ENCODE results near the gene GPATCH2. TPM values are rescaled to one million over a fixed set of nuclear protein-coding genes. Genes with fewer than 3 reads are reported as not detected.

GPATCH2 gene
- total and polyA plus RNA-seq, 4 donors, result 13.4 to 35.3 (median 18.4) TPM

DNA sequence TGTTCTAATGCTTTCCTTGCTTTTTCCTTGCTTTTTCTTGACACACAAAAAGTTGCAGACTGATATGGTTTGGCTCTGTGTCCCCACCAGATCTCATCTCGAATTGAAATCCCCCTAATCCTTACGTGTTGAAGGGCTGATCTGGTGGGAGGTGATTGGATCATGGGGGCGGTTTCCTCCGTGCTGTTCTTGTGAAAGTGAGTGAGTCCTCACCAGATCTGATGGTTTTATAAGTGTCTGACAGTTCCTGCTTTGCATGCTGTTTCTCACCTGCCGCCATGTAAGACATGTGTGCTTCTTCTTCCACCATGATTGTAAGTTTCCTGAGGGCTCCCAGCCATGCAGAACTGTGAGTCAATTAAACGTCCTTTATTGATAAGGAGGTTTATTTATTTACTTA lies 11.6 kb upstream of the GPATCH2 start:
- no peaks in the 10 kb centered on the region for H3K4me1 ChIP-seq (ENCODE audit: control insufficient read depth, insufficient read depth, low read length)
- no peak for DNase-seq (ENCODE audit: low read depth in 4 of 6, low spot score in 6 of 6)
- no peaks in the 10 kb centered on the region for H3K9me3 ChIP-seq (ENCODE audit: control insufficient read depth, insufficient read depth, low read length)
- H3K27ac ChIP-seq (ENCODE audit: low read depth, low read length), result no peak overlapping the region
- WGBS (ENCODE audit: insufficient coverage), result no CpG with 5 or more reads among the region's 6 CpGs
- no peaks in the 10 kb centered on the region for H3K27me3 ChIP-seq (ENCODE audit: control insufficient read depth, insufficient read depth, low read length)
- no peaks in the 10 kb centered on the region for H3K36me3 ChIP-seq (ENCODE audit: control insufficient read depth, insufficient read depth, low read length)
- H3K4me3 ChIP-seq (ENCODE audit: low read depth, low read length), result no peak overlapping the region

DNA sequence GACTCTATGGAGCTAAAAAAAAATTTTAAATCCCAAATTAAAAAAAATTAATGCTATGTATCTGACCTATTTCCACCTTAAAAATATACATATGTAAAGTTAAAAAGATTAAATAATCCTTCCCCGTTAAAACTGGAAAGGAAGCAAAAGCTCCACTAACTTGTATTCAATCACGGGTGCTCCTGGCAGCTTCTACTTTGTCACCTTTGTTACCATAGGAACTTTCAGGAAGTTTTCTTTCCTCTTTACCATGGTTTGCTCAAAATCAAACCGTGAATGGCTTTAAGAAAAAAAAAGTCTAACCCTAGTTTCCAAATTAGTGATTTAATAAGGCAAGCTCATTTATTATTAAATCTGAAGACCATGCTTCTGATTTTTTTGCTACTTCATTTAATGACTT lies 3.5 kb downstream of the GPATCH2 start:
- H3K4me3 ChIP-seq (ENCODE audit: low read depth, low read length), result no peak overlapping the region
- no peak overlapping the region for H3K27ac ChIP-seq (ENCODE audit: low read depth, low read length)
- peaks cover 4% of the 10 kb centered on the region for H3K4me1 ChIP-seq (ENCODE audit: control insufficient read depth, insufficient read depth, low read length)
- H3K27me3 ChIP-seq (ENCODE audit: control insufficient read depth, insufficient read depth, low read length), result no peaks in the 10 kb centered on the region
- WGBS (ENCODE audit: insufficient coverage), result 31% methylated on average over 2 of the region's 3 CpGs
- no peaks in the 10 kb centered on the region for H3K9me3 ChIP-seq (ENCODE audit: control insufficient read depth, insufficient read depth, low read length)
- DNase-seq (ENCODE audit: low read depth in 4 of 6, low spot score in 6 of 6), result peak in 1 of 6 donors; percentile 7
- no peaks in the 10 kb centered on the region for H3K36me3 ChIP-seq (ENCODE audit: control insufficient read depth, insufficient read depth, low read length)

DNA sequence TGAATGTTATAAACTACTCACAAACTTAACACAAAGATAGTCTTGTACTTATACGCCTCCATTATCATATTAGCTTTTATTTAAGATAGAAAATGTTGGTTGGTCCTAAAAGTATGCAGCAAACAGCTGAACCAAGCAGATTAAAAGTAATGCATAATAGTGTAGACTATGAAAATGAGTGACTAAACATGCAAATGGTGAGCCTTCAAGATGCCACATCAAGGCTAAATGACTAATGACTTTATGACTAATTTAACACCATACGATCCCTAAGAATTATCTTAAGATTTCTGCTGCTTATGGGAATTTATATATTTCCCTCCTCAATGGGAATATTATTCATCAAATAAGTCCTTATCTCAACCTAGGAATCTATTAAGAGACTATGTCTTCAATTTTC lies 4.6 kb downstream of the GPATCH2 start:
- no CpG with 5 or more reads among the region's 2 CpGs for WGBS (ENCODE audit: insufficient coverage)
- H3K4me1 ChIP-seq (ENCODE audit: control insufficient read depth, insufficient read depth, low read length), result no peaks in the 10 kb centered on the region
- H3K9me3 ChIP-seq (ENCODE audit: control insufficient read depth, insufficient read depth, low read length), result no peaks in the 10 kb centered on the region
- no peaks in the 10 kb centered on the region for H3K36me3 ChIP-seq (ENCODE audit: control insufficient read depth, insufficient read depth, low read length)
- H3K4me3 ChIP-seq (ENCODE audit: low read depth, low read length), result no peak overlapping the region
- no peak for DNase-seq (ENCODE audit: low read depth in 4 of 6, low spot score in 6 of 6)
- H3K27ac ChIP-seq (ENCODE audit: low read depth, low read length), result no peak overlapping the region
- no peaks in the 10 kb centered on the region for H3K27me3 ChIP-seq (ENCODE audit: control insufficient read depth, insufficient read depth, low read length)

DNA sequence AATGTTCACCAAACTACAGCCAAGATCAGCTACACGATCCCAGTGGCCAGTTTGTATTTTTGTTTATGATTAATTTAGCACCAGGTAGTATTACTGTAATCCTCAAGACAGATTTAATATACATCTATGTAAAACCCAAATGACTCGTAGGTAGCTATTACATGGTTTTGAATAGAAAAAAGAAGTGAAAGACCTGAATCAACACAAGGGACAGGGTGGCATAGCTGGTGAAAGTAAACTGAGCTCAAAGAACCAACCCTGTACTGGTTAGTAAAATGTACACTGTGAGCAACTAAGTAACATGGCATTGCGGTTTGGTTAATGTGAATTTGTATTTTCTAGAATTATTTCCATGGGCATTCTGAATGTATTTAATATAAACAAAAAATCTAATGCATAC lies 8.8 kb downstream of the GPATCH2 start:
- no peak overlapping the region for H3K27ac ChIP-seq (ENCODE audit: low read depth, low read length)
- H3K36me3 ChIP-seq (ENCODE audit: control insufficient read depth, insufficient read depth, low read length), result peaks cover 7% of the 10 kb centered on the region
- H3K27me3 ChIP-seq (ENCODE audit: control insufficient read depth, insufficient read depth, low read length), result no peaks in the 10 kb centered on the region
- H3K9me3 ChIP-seq (ENCODE audit: control insufficient read depth, insufficient read depth, low read length), result no peaks in the 10 kb centered on the region
- H3K4me3 ChIP-seq (ENCODE audit: low read depth, low read length), result no peak overlapping the region
- DNase-seq (ENCODE audit: low read depth in 4 of 6, low spot score in 6 of 6), result no peak
- no CpG with 5 or more reads among the region's 3 CpGs for WGBS (ENCODE audit: insufficient coverage)
- no peaks in the 10 kb centered on the region for H3K4me1 ChIP-seq (ENCODE audit: control insufficient read depth, insufficient read depth, low read length)

DNA sequence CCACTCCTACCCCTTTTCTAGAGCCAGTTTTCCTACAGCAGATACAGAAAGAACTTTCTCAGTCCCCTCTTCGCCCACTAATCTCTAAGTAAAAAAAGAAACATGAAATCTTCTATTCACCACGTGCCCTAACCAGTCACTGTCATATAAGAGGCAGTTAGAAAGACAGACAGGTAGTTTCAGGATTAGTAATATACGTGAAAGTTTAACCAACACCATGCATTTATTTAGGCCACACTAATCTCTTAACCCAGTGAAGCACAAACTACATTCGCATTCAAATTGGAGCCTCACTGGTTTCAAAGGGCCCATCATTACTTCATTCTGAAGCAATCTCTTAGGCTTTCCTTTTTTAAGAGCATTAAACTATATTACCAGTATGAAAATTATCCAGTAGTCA lies 10.1 kb downstream of the GPATCH2 start:
- no peak for DNase-seq (ENCODE audit: low read depth in 4 of 6, low spot score in 6 of 6)
- H3K4me1 ChIP-seq (ENCODE audit: control insufficient read depth, insufficient read depth, low read length), result no peaks in the 10 kb centered on the region
- no peaks in the 10 kb centered on the region for H3K27me3 ChIP-seq (ENCODE audit: control insufficient read depth, insufficient read depth, low read length)
- WGBS (ENCODE audit: insufficient coverage), result no CpG with 5 or more reads among the region's 4 CpGs
- no peak overlapping the region for H3K4me3 ChIP-seq (ENCODE audit: low read depth, low read length)
- H3K9me3 ChIP-seq (ENCODE audit: control insufficient read depth, insufficient read depth, low read length), result no peaks in the 10 kb centered on the region
- H3K27ac ChIP-seq (ENCODE audit: low read depth, low read length), result no peak overlapping the region
- H3K36me3 ChIP-seq (ENCODE audit: control insufficient read depth, insufficient read depth, low read length), result peaks cover 7% of the 10 kb centered on the region

DNA sequence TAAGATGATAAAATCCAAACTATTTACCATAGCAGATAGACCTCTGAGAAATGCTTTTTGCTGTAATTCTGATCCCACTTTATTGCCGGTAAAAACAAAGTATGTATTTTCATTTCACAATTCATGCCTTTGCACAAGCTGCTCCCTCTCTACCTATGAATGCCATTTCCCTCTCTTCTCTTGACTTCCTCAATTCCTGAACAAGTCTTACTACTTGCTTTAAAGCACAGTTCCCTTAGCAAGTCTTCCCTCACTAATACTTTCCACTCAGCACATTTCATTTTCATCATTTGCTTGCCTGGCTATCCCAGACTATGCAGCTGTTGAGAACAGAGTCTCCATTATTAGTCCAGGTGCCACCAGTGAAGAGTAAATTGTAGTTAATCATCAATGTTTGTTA lies 13.8 kb downstream of the GPATCH2 start:
- H3K9me3 ChIP-seq (ENCODE audit: control insufficient read depth, insufficient read depth, low read length), result no peaks in the 10 kb centered on the region
- peaks cover 7% of the 10 kb centered on the region for H3K36me3 ChIP-seq (ENCODE audit: control insufficient read depth, insufficient read depth, low read length)
- WGBS (ENCODE audit: insufficient coverage), result 91% methylated on average over 1 of the region's 1 CpG
- no peaks in the 10 kb centered on the region for H3K27me3 ChIP-seq (ENCODE audit: control insufficient read depth, insufficient read depth, low read length)
- no peak overlapping the region for H3K27ac ChIP-seq (ENCODE audit: low read depth, low read length)
- no peak for DNase-seq (ENCODE audit: low read depth in 4 of 6, low spot score in 6 of 6)
- no peaks in the 10 kb centered on the region for H3K4me1 ChIP-seq (ENCODE audit: control insufficient read depth, insufficient read depth, low read length)
- H3K4me3 ChIP-seq (ENCODE audit: low read depth, low read length), result no peak overlapping the region

DNA sequence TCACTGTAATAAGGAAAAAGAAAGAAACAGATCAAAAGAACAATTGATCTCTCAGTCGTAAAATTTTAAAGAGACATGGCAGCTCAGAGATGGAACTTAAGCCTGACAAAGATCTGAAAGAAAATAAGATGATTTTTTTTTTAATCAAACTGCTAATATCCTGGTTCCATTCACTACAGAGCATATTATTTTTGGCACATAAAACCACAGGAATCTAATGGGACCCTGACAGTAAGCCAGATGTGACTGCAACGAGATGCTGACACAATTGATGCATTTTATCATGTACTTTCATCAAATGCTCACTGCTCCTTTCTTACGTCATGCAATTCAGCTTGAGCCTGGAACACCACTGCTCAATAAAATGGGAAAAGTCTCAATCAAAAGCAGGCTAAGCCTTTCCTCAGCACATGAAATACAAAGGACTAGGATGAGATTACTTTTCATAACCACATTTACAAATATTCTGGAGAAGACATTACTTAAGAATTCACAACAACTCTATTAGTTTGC lies 16.6 kb downstream of the GPATCH2 start:
- DNase-seq (ENCODE audit: low read depth in 4 of 6, low spot score in 6 of 6), result peak in 1 of 6 donors; percentile 71
- Histone ChIP-seq H3K9me3 (ENCODE audit: control insufficient read depth, insufficient read depth, low read length) (no peaks in the 10 kb centered on the region), H3K4me1 (ENCODE audit: control insufficient read depth, insufficient read depth, low read length) (no peaks in the 10 kb centered on the region), H3K27ac (ENCODE audit: low read depth, low read length) (no peak overlapping the region), H3K4me3 (ENCODE audit: low read depth, low read length) (no peak overlapping the region), H3K36me3 (ENCODE audit: control insufficient read depth, insufficient read depth, low read length) (peaks cover 3% of the 10 kb centered on the region), H3K27me3 (ENCODE audit: control insufficient read depth, insufficient read depth, low read length) (no peaks in the 10 kb centered on the region)
- 32% methylated on average over 2 of the region's 3 CpGs for WGBS (ENCODE audit: insufficient coverage)

DNA sequence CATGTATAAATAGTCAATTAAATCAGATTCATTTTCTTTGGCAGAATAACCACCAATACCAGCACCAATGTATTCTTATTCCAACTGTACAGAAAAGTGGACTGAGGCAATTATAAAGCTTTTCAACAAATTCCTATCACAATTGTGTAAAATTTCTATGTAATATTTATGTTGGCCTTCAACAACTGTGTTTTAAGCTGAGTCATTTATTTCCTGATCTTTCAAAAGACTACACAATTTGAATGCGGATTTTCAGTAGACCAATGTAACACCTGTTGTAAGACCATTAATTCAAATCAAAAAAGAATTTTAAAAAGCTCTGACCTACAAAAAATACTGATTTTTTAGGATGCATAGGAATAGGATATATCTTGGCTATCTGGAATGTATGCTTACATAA lies 25.5 kb downstream of the GPATCH2 start:
- DNase-seq (ENCODE audit: low read depth in 4 of 6, low spot score in 6 of 6), result no peak
- no peaks in the 10 kb centered on the region for H3K27me3 ChIP-seq (ENCODE audit: control insufficient read depth, insufficient read depth, low read length)
- no peak overlapping the region for H3K27ac ChIP-seq (ENCODE audit: low read depth, low read length)
- H3K4me1 ChIP-seq (ENCODE audit: control insufficient read depth, insufficient read depth, low read length), result no peaks in the 10 kb centered on the region
- no CpG with 5 or more reads among the region's 1 CpG for WGBS (ENCODE audit: insufficient coverage)
- H3K9me3 ChIP-seq (ENCODE audit: control insufficient read depth, insufficient read depth, low read length), result no peaks in the 10 kb centered on the region
- H3K4me3 ChIP-seq (ENCODE audit: low read depth, low read length), result no peak overlapping the region
- H3K36me3 ChIP-seq (ENCODE audit: control insufficient read depth, insufficient read depth, low read length), result no peaks in the 10 kb centered on the region

DNA sequence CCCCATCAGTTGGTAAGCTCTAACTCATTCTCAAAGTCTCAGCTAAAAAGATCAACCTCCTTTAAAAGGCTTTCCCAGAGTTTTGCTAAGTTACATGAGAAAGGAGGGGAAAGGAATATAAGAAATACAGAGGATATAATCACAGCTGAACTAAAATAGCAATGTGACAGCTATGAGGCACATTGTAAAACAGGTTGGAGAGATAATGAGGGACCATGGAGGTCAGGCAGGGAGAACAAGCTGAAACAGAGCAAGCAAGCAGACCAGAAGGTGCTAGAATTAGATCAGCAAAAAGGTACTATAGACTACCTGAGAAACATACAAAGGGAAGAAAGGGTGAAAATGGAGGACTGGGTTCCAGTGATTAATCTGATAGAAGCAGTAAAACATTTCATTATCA lies 28.5 kb downstream of the GPATCH2 start:
- H3K9me3 ChIP-seq (ENCODE audit: control insufficient read depth, insufficient read depth, low read length), result no peaks in the 10 kb centered on the region
- no peaks in the 10 kb centered on the region for H3K27me3 ChIP-seq (ENCODE audit: control insufficient read depth, insufficient read depth, low read length)
- H3K36me3 ChIP-seq (ENCODE audit: control insufficient read depth, insufficient read depth, low read length), result no peaks in the 10 kb centered on the region
- no peak overlapping the region for H3K27ac ChIP-seq (ENCODE audit: low read depth, low read length)
- no peak for DNase-seq (ENCODE audit: low read depth in 4 of 6, low spot score in 6 of 6)
- H3K4me1 ChIP-seq (ENCODE audit: control insufficient read depth, insufficient read depth, low read length), result no peaks in the 10 kb centered on the region
- H3K4me3 ChIP-seq (ENCODE audit: low read depth, low read length), result no peak overlapping the region

DNA sequence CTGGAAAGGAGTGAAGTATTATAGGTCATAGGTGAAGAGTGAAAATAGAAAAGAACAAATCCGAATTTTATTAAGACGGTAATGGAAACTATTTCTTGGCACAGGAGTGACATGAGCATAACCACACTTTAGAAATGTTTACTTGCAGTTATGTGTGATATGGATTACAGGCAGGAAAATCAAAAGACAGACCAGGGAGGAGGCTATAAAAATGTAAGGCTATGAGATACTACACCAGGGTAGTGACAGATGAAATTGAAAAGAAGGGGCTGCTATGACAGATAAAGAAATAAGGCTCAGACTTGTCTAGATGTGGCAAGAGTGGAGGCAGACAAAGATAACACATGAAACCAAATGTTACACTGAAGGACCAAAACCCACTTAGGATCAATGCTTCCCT lies 31.7 kb downstream of the GPATCH2 start:
- 86% methylated on average over 2 of the region's 2 CpGs for WGBS (ENCODE audit: insufficient coverage)
- H3K4me3 ChIP-seq (ENCODE audit: low read depth, low read length), result no peak overlapping the region
- no peaks in the 10 kb centered on the region for H3K4me1 ChIP-seq (ENCODE audit: control insufficient read depth, insufficient read depth, low read length)
- H3K36me3 ChIP-seq (ENCODE audit: control insufficient read depth, insufficient read depth, low read length), result no peaks in the 10 kb centered on the region
- no peak overlapping the region for H3K27ac ChIP-seq (ENCODE audit: low read depth, low read length)
- no peaks in the 10 kb centered on the region for H3K9me3 ChIP-seq (ENCODE audit: control insufficient read depth, insufficient read depth, low read length)
- DNase-seq (ENCODE audit: low read depth in 4 of 6, low spot score in 6 of 6), result no peak
- no peaks in the 10 kb centered on the region for H3K27me3 ChIP-seq (ENCODE audit: control insufficient read depth, insufficient read depth, low read length)
